Psoas muscle (tissue), 8 donors: ENCODE data around the gene COX18. TPM values are rescaled to one million over a fixed set of nuclear protein-coding genes. Genes with fewer than 3 reads are reported as not detected.

Source experiments
- ATAC-seq, 4 donors: fragments of 200-7000 bp; cut with Tn5 transposase; one replicate each; pipeline ENCODE4 v1.9.1; 2020; ENCODE audit warnings: moderate library complexity in 3 of 4, mild to moderate bottlenecking in 2 of 4
- DNase-seq, 2 donors: peaks; one replicate each; pipeline ENCODE4 v3.0.0-alpha.2; 2020
- H3K27ac ChIP-seq: fragments of 200-600 bp; one replicate; pipeline ENCODE4 v1.8.0; 2022
- H3K27me3 ChIP-seq, 3 donors: fragments of 200-600 bp in 1 of 3; one replicate each; pipeline versions ENCODE4 v1.6.1 to v1.8.0; 2013 to 2022; ENCODE audit warnings: low read length in 2 of 3, mild to moderate bottlenecking in 2 of 3, moderate library complexity in 1 of 3; ENCODE audit not compliant: insufficient read depth in 3 of 3
- H3K36me3 ChIP-seq, 2 donors: fragments of 200-600 bp in 1 of 2; one replicate each; pipeline versions ENCODE4 v1.6.1 to v1.8.0; 2013 to 2022; ENCODE audit warnings: low read depth in 1 of 2, mild to moderate bottlenecking in 1 of 2, moderate library complexity in 1 of 2; ENCODE audit not compliant: insufficient read depth in 1 of 2
- H3K4me1 ChIP-seq: fragments of 200-600 bp; one replicate; pipeline ENCODE4 v1.8.0; 2022
- H3K4me3 ChIP-seq: fragments of 200-600 bp; one replicate; pipeline ENCODE4 v1.8.0; 2022; ENCODE audit warnings: mild to moderate bottlenecking
- H3K9me3 ChIP-seq: fragments of 200-600 bp; one replicate; pipeline ENCODE4 v1.8.0; 2022
- CTCF ChIP-seq: fragments of 200-600 bp; IDR thresholded peaks from one replicate; pipeline ENCODE4 v1.8.0; 2022; ENCODE audit warnings: antibody characterized with exemption
- WGBS, 3 donors: extraction: QIAGEN DNeasy Blood & Tissue Kit; methylation state at CpG; one replicate each; pipeline versions ENCODE4 v1.1.6 to v1.1.7; 2013; 5-methylcytosine and 5-hydroxymethylcytosine counted together
- intact Hi-C, 2 donors: fragments of 100-400 bp; cut with DNase I; formaldehyde crosslinking; loops; one replicate each; pipeline versions ENCODE4 v1.11.0 to v1.14.2; 2022
- polyA plus RNA-seq, 3 donors: library from polyadenylated mRNA; stranded (reverse); fragments of 200-250 nt; gene quantifications; one replicate each; pipeline ENCODE4 v1.2.3, GENCODE V29; 2013
- total RNA-seq, 4 donors: library from RNA; stranded (reverse); fragmentation: NEBNext Ultra II Directional in 2 of 4; extraction: Animal tissue kit (Norgen Biotek cat#: 25700) in 2 of 4; gene quantifications; one replicate each; pipeline versions ENCODE4 v1.2.1 to v1.2.4, GENCODE V29; 2021 to 2023
- donor health status: healthy with polysubstance abuse.
- donor health status: DM: no; HTN: no; CAD: no; lungs with moderate emphysema.
- donor health status: Bipolar disorder and iron deficiency.
- donor health status: healthy.
- donor health status: DM: yes; HTN: yes; CAD: no.
- donor health status: DM: no; HTN: no; CAD: no.
- donor health status: DM: no; HTN: no; CAD: no.
- donor health status: DM: yes; HTN: yes; CAD: no.

COX18 gene
- total and polyA plus RNA-seq, 7 donors, result 5.2 to 16.5 (median 8.9) TPM

- WGBS, 3 donors, result 71 to 84% (median 82%) methylated on average over 4 of the region's 4 CpGs
- Histone ChIP-seq H3K36me3 (peaks cover 2 to 71% of the 10 kb centered on the region in 2 donors), H3K4me1 (peaks cover 8% of the 10 kb centered on the region), H3K9me3 (no peaks in the 10 kb centered on the region), H3K4me3 (no peak overlapping the region), H3K27me3 (no peaks in the 10 kb centered on the region), H3K27ac (no peak overlapping the region)
- DNase-seq (no peak), ATAC-seq (no peak)
- no peak for TF ChIP-seq CTCF
- intact Hi-C loops, result loop anchor here in 1 of 2 donors (10.0 kb wide), 1 partner anchor 1090 kb away; the partner anchor contains the start of gene MTHFD2L
Measured at GRCh38 chr4:73064536-73064935, 5.0 kb downstream of the COX18 start.

- peaks cover 0 to 66% of the 10 kb centered on the region in 2 donors for H3K36me3 ChIP-seq
- no peak for TF ChIP-seq CTCF
- WGBS, 3 donors, result 69 to 95% (median 85%) methylated on average over 2 of the region's 2 CpGs
Measured at GRCh38 chr4:73055241-73055897, 14.1 kb downstream of the COX18 start.

GRCh38 chr4:73053974-73054480 lies 15.5 kb downstream of the COX18 start:
- intact Hi-C loops, result no loop called here
- H3K36me3 ChIP-seq, result peaks cover 0 to 53% of the 10 kb centered on the region in 2 donors

More at GRCh38 chr4:73055241-73055897, 14.1 kb downstream of the COX18 start:
- DNase-seq (no peak), ATAC-seq (no peak)
- intact Hi-C loops, result no loop called here
- Histone ChIP-seq H3K9me3 (no peaks in the 10 kb centered on the region), H3K27ac (no peak overlapping the region), H3K4me1 (no peaks in the 10 kb centered on the region), H3K4me3 (no peak overlapping the region), H3K27me3 (no peaks in the 10 kb centered on the region)

GRCh38 chr4:73053076-73053475 lies 16.4 kb downstream of the COX18 start:
- Histone ChIP-seq H3K36me3 (peaks cover 0 to 43% of the 10 kb centered on the region in 2 donors), H3K9me3 (no peaks in the 10 kb centered on the region), H3K4me3 (no peak overlapping the region), H3K27me3 (no peaks in the 10 kb centered on the region), H3K4me1 (no peaks in the 10 kb centered on the region), H3K27ac (no peak overlapping the region)
- no peak for ATAC-seq
- DNase-seq, result no peak
- intact Hi-C loops, result no loop called here
- no peak for TF ChIP-seq CTCF
- WGBS, 3 donors, result 74 to 83% (median 78%) methylated on average over 5 of the region's 5 CpGs

More at GRCh38 chr4:73053974-73054480, 15.5 kb downstream of the COX18 start:
- TF ChIP-seq CTCF, result no peak
- H3K4me1 ChIP-seq, result no peaks in the 10 kb centered on the region
- H3K9me3 ChIP-seq, result no peaks in the 10 kb centered on the region
- H3K27me3 ChIP-seq, result no peaks in the 10 kb centered on the region
- no peak for DNase-seq
- ATAC-seq, result no peak
- 70 to 79% (median 72%) methylated on average over 2 of the region's 2 CpGs for WGBS, 3 donors
- H3K27ac ChIP-seq, result no peak overlapping the region
- no peak overlapping the region for H3K4me3 ChIP-seq
